Activated CD8-positive, alpha-beta T cell treated with anti-CD3 and anti-CD28 coated beads, Interleukin-2, amount 10 ng/mL, durations not matched to agents 7 days and 5 days (primary cell): Measurements from ENCODE around the gene PLXNA4. TPM values are rescaled to one million over a fixed set of nuclear protein-coding genes. Genes with fewer than 3 reads are reported as not detected.

Experiments
- ATAC-seq: fragments of 150-1000 bp; cut with Tn5 transposase; one replicate; pipeline ENCODE4 v1.10.0; 2021; ENCODE audit warnings: moderate library complexity
- CTCF ChIA-PET: fragments of 350-600 bp; sonication (Branson Sonifier 250); formaldehyde crosslinking; loops from one replicate; lab custom pipeline; 2021; ENCODE audit warnings: antibody characterized with exemption; lab: Charles Lee
- POLR2A ChIA-PET: fragments of 350-600 bp; sonication (Branson Sonifier 250); formaldehyde crosslinking; loops from one replicate; lab custom pipeline; 2021; ENCODE audit warnings: antibody characterized with exemption; lab: Charles Lee
- DNase-seq: peaks from one replicate; pipeline ENCODE4 v3.0.0-alpha.2; 2020
- H3K27ac Mint-ChIP-seq: one replicate; pipeline ENCODE4 v1.8.0; 2021; ENCODE audit warnings: mild to moderate bottlenecking, mixed read lengths
- H3K27me3 Mint-ChIP-seq: one replicate; pipeline ENCODE4 v1.8.0; 2021; ENCODE audit warnings: low read depth, mixed read lengths
- H3K36me3 Mint-ChIP-seq: one replicate; pipeline ENCODE4 v1.8.0; 2021; ENCODE audit warnings: low read depth, mixed read lengths
- H3K4me1 Mint-ChIP-seq: one replicate; pipeline ENCODE4 v1.8.0; 2021; ENCODE audit warnings: low read depth, mixed read lengths
- H3K4me3 Mint-ChIP-seq: one replicate; pipeline ENCODE4 v1.8.0; 2021; ENCODE audit warnings: mild to moderate bottlenecking, mixed read lengths
- H3K9me3 Mint-ChIP-seq: one replicate; pipeline ENCODE4 v1.8.0; 2022; ENCODE audit warnings: mixed read lengths; ENCODE audit not compliant: insufficient read depth
- total RNA-seq, 2 experiments: library from RNA; stranded (reverse); gene quantifications; one replicate each; pipeline ENCODE4 v1.2.3, GENCODE V29; 2021

PLXNA4 gene
- total RNA-seq, 2 experiments from 2014 or later, result 45.4 to 47.2 TPM

DNA sequence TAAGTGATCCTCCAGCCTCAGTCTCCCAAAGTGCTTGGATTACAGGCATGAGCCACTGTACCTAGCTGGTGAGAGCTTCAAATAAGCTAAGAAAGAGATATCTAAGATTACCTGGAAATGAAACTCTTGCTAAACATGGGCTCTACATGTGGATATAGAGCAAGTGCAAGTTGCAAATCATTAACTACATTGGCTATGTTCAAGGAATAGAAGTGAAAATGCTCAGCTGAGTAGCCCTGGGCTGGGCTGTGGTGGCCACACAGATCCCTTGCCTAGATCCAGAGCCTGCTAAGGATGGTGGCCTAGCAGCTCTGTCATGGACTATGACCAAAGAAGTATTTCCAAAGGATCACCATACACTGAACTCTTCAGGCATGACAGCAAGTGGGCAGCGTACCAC lies 209.3 kb downstream of the PLXNA4 start:
- ChIA-PET POLR2A (no interaction called here), CTCF (interaction anchor here (0.6 kb wide), 1 partner anchor 14 kb away, joined by 3 read pairs; no protein-coding TSS in a partner anchor)
- no peak overlapping the region for H3K4me3 Mint-ChIP-seq
- no peak for DNase-seq
- no peak overlapping the region for H3K27ac Mint-ChIP-seq
- ATAC-seq, result no peak
- peaks cover 4% of the 10 kb centered on the region for H3K27me3 Mint-ChIP-seq
- H3K36me3 Mint-ChIP-seq, result no peaks in the 10 kb centered on the region
- H3K9me3 Mint-ChIP-seq, result no peaks in the 10 kb centered on the region
- H3K4me1 Mint-ChIP-seq, result peaks cover 12% of the 10 kb centered on the region

DNA sequence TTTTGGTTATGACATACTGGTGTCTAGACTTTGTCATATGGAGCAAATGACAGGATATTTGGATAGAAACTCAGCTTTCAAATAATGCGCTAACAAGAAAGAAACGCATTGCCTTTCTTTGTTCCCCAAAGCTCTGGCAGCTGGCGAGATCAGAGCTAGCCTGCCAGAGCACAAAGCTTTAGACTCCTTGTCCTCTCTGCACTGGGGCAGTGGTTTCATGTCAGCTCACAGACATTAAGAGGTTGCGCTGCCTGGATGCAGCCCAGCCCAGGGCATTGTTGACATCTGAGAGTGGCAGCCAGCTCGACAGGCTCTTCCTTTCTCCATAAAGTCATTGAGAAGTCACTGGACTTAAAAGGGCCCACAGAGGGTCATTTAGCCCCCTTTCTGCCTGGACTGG lies 212.0 kb downstream of the PLXNA4 start:
- Mint-ChIP-seq H3K4me1 (peaks cover 14% of the 10 kb centered on the region), H3K9me3 (no peaks in the 10 kb centered on the region), H3K27ac (no peak overlapping the region), H3K27me3 (no peaks in the 10 kb centered on the region), H3K36me3 (no peaks in the 10 kb centered on the region), H3K4me3 (no peak overlapping the region)
- ATAC-seq (no peak), DNase-seq (no peak)
- ChIA-PET CTCF (interaction anchor here (0.6 kb wide), 1 partner anchor 155 kb away, joined by 3 read pairs; no protein-coding TSS in a partner anchor), POLR2A (interaction anchor here (0.6 kb wide), 1 partner anchor 112 kb away, joined by 3 read pairs; no protein-coding TSS in a partner anchor)

DNA sequence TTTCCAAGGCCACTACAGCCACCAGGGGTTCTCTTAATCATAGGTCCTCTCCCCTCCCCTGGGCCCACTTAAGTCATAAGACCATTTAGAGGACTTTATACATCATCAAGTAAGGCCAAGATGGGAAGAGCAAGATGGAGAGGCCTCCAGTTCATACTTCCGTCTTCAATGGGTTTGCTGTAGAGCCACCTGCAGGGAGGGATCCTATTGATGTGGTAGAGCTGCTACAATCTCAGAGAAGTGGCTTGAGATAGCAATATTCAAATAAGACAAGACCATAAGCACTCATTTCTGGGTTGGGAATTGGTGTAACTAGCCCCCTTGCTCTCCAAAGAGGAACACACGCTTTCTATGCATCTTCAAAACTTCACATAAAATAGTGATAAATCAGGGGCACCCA lies 214.2 kb downstream of the PLXNA4 start:
- ChIA-PET POLR2A (no interaction called here), CTCF (no interaction called here)
- Mint-ChIP-seq H3K9me3 (no peaks in the 10 kb centered on the region), H3K27ac (no peak overlapping the region), H3K27me3 (peaks cover 3% of the 10 kb centered on the region), H3K36me3 (no peaks in the 10 kb centered on the region), H3K4me3 (no peak overlapping the region), H3K4me1 (peaks cover 9% of the 10 kb centered on the region)
- ATAC-seq (no peak), DNase-seq (no peak)

- H3K36me3 Mint-ChIP-seq, result no peaks in the 10 kb centered on the region
- CTCF ChIA-PET, result no interaction called here
- no peak for DNase-seq
- H3K4me3 Mint-ChIP-seq, result no peak overlapping the region
- peaks cover 9% of the 10 kb centered on the region for H3K4me1 Mint-ChIP-seq
- no peak overlapping the region for H3K27ac Mint-ChIP-seq
- POLR2A ChIA-PET, result no interaction called here
- H3K27me3 Mint-ChIP-seq, result peaks cover 5% of the 10 kb centered on the region
- no peak for ATAC-seq
- no peaks in the 10 kb centered on the region for H3K9me3 Mint-ChIP-seq
Measured at GRCh38 chr7:132361146-132361545, 215.1 kb downstream of the PLXNA4 start.

DNA sequence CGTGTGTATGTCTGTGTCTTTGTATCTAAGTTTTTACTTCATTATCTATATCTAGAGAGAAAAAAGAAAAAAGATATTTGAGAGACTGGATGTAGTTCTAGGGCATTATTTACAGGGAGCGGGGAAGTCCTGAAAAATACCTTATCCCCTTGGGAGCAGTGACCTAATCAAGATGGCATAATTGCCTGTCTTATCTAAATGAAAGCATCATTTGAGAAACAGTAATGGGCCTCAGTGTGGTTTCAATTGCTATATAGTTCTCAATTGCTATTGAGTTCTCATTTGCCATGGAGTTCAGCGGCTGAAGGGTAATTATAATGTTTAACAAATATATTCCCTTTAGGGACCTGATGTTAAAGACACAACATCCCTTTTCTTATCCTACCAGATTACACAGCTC lies 216.5 kb downstream of the PLXNA4 start:
- Mint-ChIP-seq H3K4me1 (peaks cover 9% of the 10 kb centered on the region), H3K9me3 (no peaks in the 10 kb centered on the region), H3K27ac (no peak overlapping the region), H3K36me3 (no peaks in the 10 kb centered on the region), H3K27me3 (peaks cover 13% of the 10 kb centered on the region), H3K4me3 (no peak overlapping the region)
- CTCF ChIA-PET, result no interaction called here
- POLR2A ChIA-PET, result no interaction called here
- DNase-seq (no peak), ATAC-seq (no peak)

DNA sequence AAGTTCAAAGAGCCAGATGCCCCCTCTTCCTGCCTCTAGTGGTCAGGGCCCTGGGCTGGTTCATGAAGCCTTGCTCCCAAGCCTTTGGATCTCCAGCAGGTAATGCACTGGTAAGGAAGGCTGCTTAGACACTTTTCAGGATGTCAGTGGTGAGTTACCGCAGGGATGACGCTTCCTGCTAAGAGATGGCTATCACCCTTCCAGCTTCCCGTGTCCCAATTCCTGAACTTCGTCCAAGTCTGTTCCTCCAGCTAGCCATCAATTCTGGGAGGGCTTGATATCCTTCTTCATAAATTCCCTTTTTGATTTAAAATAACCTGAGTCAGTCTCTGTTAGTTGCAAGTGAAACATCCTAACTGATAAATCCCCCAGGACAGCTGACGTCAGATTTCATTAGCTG lies 221.2 kb downstream of the PLXNA4 start:
- ChIA-PET POLR2A (no interaction called here), CTCF (no interaction called here)
- ATAC-seq (no peak), DNase-seq (no peak)
- Mint-ChIP-seq H3K27me3 (peaks cover 32% of the 10 kb centered on the region), H3K4me1 (no peaks in the 10 kb centered on the region), H3K9me3 (no peaks in the 10 kb centered on the region), H3K4me3 (no peak overlapping the region), H3K27ac (no peak overlapping the region), H3K36me3 (no peaks in the 10 kb centered on the region)

DNA sequence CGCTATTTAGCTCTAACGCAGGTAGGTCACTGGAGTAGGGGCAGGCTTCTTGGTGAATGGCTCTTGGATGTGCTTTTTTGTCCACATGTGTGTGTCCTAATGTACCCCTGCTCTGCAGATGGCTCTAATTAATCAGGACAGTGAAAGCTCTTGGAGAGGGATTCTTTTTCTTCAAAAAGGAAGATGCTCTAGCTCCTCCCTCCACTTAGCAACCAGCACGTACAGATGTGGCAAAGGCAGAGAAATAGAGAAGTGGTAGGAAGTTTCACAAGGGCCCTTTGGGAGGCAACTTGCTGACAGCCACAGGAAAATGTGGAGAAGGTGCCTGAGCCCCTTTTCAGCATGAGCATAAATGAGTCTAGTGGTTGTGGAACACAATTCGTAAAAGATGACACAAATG lies 221.7 kb downstream of the PLXNA4 start:
- CTCF ChIA-PET, result no interaction called here
- H3K36me3 Mint-ChIP-seq, result no peaks in the 10 kb centered on the region
- no peaks in the 10 kb centered on the region for H3K9me3 Mint-ChIP-seq
- no peak for ATAC-seq
- no peak for DNase-seq
- POLR2A ChIA-PET, result no interaction called here
- peaks cover 36% of the 10 kb centered on the region for H3K27me3 Mint-ChIP-seq
- no peak overlapping the region for H3K27ac Mint-ChIP-seq
- no peaks in the 10 kb centered on the region for H3K4me1 Mint-ChIP-seq
- H3K4me3 Mint-ChIP-seq, result no peak overlapping the region

DNA sequence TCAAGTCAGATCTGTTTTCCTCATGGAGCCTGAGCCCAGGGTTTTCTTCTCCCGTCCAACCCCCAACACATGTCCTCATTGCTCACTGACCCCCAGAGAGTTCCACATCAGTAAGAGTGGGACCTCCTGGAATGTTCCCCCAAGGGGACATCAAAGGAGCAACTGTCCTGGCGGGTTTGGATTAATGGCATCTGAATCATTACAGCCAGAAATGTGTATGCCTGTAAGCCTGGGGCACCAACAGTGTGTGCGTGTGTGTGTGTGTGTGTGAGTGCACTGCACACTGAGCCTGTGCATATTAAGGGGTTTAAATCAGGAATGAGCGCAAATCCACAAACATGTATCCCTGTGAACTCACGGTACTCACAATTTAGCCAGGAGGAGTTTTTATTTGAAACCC lies 222.3 kb downstream of the PLXNA4 start:
- Mint-ChIP-seq H3K9me3 (no peaks in the 10 kb centered on the region), H3K4me1 (no peaks in the 10 kb centered on the region), H3K27me3 (peaks cover 36% of the 10 kb centered on the region), H3K27ac (no peak overlapping the region), H3K4me3 (no peak overlapping the region), H3K36me3 (no peaks in the 10 kb centered on the region)
- ChIA-PET POLR2A (no interaction called here), CTCF (no interaction called here)
- DNase-seq, result no peak
- ATAC-seq, result no peak

DNA sequence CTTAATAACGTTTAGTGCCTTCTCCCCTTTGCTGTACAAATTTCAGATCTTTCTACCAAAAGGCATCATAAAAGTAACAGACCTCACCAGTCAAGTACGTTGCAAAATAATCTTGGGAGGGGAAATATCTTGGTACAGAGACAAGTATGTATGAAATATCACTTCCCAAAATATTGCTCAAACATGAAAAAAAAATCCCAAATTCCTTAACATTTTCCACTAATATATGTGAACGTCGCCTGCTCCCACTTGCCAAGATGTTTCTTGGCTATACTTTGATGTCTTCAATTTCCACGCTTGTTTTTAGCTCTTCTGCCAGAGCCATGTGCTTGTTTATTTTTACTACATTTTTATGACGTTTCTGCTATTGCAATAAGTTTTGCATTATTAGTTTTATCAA lies 223.5 kb downstream of the PLXNA4 start:
- Mint-ChIP-seq H3K4me1 (no peaks in the 10 kb centered on the region), H3K36me3 (no peaks in the 10 kb centered on the region), H3K4me3 (no peak overlapping the region), H3K27me3 (peaks cover 40% of the 10 kb centered on the region), H3K9me3 (no peaks in the 10 kb centered on the region), H3K27ac (no peak overlapping the region)
- POLR2A ChIA-PET, result no interaction called here
- no peak for ATAC-seq
- no peak for DNase-seq
- CTCF ChIA-PET, result interaction anchor here (0.6 to 1.1 kb wide), 2 partner anchors 14 to 228 kb away, joined by 3 to 4 read pairs; no protein-coding TSS in a partner anchor

GRCh38 chr7:132351954-132352499 lies 224.2 kb downstream of the PLXNA4 start:
- Mint-ChIP-seq H3K36me3 (no peaks in the 10 kb centered on the region), H3K27me3 (peaks cover 43% of the 10 kb centered on the region), H3K9me3 (no peaks in the 10 kb centered on the region), H3K27ac (no peak overlapping the region), H3K4me3 (no peak overlapping the region), H3K4me1 (no peaks in the 10 kb centered on the region)
- POLR2A ChIA-PET, result no interaction called here
- ATAC-seq (no peak), DNase-seq (no peak)
- CTCF ChIA-PET, result interaction anchor here (1.5 kb wide), 1 partner anchor 228 kb away, joined by 8 read pairs; no protein-coding TSS in a partner anchor

- no peaks in the 10 kb centered on the region for H3K9me3 Mint-ChIP-seq
- DNase-seq, result no peak
- H3K4me3 Mint-ChIP-seq, result no peak overlapping the region
- H3K4me1 Mint-ChIP-seq, result no peaks in the 10 kb centered on the region
- ChIA-PET POLR2A (no interaction called here), CTCF (interaction anchor here (1.5 kb wide), 1 partner anchor 230 kb away, joined by 8 read pairs; no protein-coding TSS in a partner anchor)
- H3K27ac Mint-ChIP-seq, result no peak overlapping the region
- no peak for ATAC-seq
- no peaks in the 10 kb centered on the region for H3K36me3 Mint-ChIP-seq
- H3K27me3 Mint-ChIP-seq, result peaks cover 43% of the 10 kb centered on the region
Measured at GRCh38 chr7:132350741-132351140, 225.5 kb downstream of the PLXNA4 start.

GRCh38 chr7:132349075-132349474 lies 227.2 kb downstream of the PLXNA4 start:
- Mint-ChIP-seq H3K9me3 (no peaks in the 10 kb centered on the region), H3K27me3 (peaks cover 38% of the 10 kb centered on the region), H3K36me3 (no peaks in the 10 kb centered on the region), H3K4me1 (no peaks in the 10 kb centered on the region), H3K4me3 (no peak overlapping the region), H3K27ac (no peak overlapping the region)
- POLR2A ChIA-PET, result no interaction called here
- no peak for DNase-seq
- CTCF ChIA-PET, result no interaction called here
- ATAC-seq, result no peak

DNA sequence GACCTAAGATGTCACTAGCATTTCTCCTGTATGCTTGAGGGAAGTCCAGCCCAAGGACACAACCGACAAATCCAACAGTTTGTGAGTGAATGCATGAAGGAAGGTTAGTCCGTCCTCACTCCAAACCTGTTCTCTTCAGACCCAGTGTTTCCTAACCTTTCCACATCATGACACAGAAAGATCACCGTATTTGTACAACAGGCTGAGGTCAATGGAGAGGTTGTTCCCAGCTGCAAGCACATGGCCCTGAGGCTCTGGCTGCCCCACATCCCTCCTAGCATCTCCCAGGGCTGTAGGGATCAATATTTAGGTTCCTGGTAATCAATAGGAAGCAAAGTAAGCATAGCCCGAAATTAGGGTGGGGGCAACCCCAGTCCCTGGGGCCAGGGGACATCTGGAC lies 227.9 kb downstream of the PLXNA4 start:
- ATAC-seq (no peak), DNase-seq (no peak)
- H3K4me3 Mint-ChIP-seq, result no peak overlapping the region
- POLR2A ChIA-PET, result no interaction called here
- peaks cover 38% of the 10 kb centered on the region for H3K27me3 Mint-ChIP-seq
- H3K4me1 Mint-ChIP-seq, result no peaks in the 10 kb centered on the region
- no peak overlapping the region for H3K27ac Mint-ChIP-seq
- CTCF ChIA-PET, result no interaction called here
- no peaks in the 10 kb centered on the region for H3K36me3 Mint-ChIP-seq
- no peaks in the 10 kb centered on the region for H3K9me3 Mint-ChIP-seq
